ENCODE data around the gene CHMP2A. TPM values are rescaled to one million over a fixed set of nuclear protein-coding genes. Genes with fewer than 3 reads are reported as not detected.

The CHMP2A gene
- total and polyA plus RNA-seq, 2 of the 13 experiments (the other 11 are each of a cell fraction or from before 2014, with no cell fraction given) = 49.7 to 55.0 TPM

- TF ChIP-seq PRDM15 (CRISPR knock-in tag; IDR thresholded peaks at IDR 0.05) (no peak), ZNF644 (CRISPR knock-in tag; IDR thresholded peaks at IDR 0.05; ENCODE audit: low read depth) (no peak), SIN3A (IDR thresholded peaks at IDR 0.05; ENCODE audit: borderline replicate concordance, low read depth, low read length) (peak; percentile 99), ZNF503 (CRISPR knock-in tag; IDR thresholded peaks at IDR 0.05) (no peak), HNRNPUL1 (IDR thresholded peaks at IDR 0.05; ENCODE audit: low read depth, low read length) (no peak), NFE2L1 (CRISPR knock-in tag; IDR thresholded peaks at IDR 0.05; ENCODE audit: borderline replicate concordance) (no peak), HOXA3 (CRISPR knock-in tag; IDR thresholded peaks at IDR 0.05) (no peak)
Observed at GRCh38 chr19:58573658-58574164, 18.8 kb upstream of the CHMP2A start (continued).
